ENCODE results near the gene DHDH.
"Not testable (repeated sequence)": the region's sequence is repeated elsewhere in the genome, so short reads cannot be mapped to it uniquely, and the experiment has no call there.

Gene DHDH

GRCh38 chr19:48918071-48918470 is 15.4 kb upstream of the DHDH start:
- no peak for DNase-seq

- DNase-seq = no peak
Observed at GRCh38 chr19:48918801-48919247, 14.7 kb upstream of the DHDH start.

GRCh38 chr19:48919271-48919670 is 14.2 kb upstream of the DHDH start:
- DNase-seq = not testable (repeated sequence)

GRCh38 chr19:48920949-48921348 is 12.6 kb upstream of the DHDH start:
- no peak for DNase-seq

GRCh38 chr19:48921721-48922500 is 11.6 kb upstream of the DHDH start:
- DNase-seq = no peak

GRCh38 chr19:48922548-48923490 is 10.7 kb upstream of the DHDH start:
- no peak for DNase-seq

- no peak for DNase-seq
Observed at GRCh38 chr19:48925240-48925843, 8.2 kb upstream of the DHDH start.

- DNase-seq = not testable (repeated sequence)
Observed at GRCh38 chr19:48925890-48926289, 7.6 kb upstream of the DHDH start.

GRCh38 chr19:48926909-48927308 is 6.6 kb upstream of the DHDH start:
- DNase-seq = no peak

- DNase-seq = not testable (repeated sequence)
Observed at GRCh38 chr19:48927692-48928091, 5.8 kb upstream of the DHDH start.

GRCh38 chr19:48928164-48929025 is 5.1 kb upstream of the DHDH start:
- DNase-seq = no peak

GRCh38 chr19:48934837-48935236 is 1.3 kb downstream of the DHDH start:
- DNase-seq = no peak

- DNase-seq = no peak
Observed at GRCh38 chr19:48935864-48936263, 2.4 kb downstream of the DHDH start.

GRCh38 chr19:48938256-48938655 is 4.8 kb downstream of the DHDH start:
- no peak for DNase-seq

- no peak for DNase-seq
Observed at GRCh38 chr19:48940902-48941301, 7.4 kb downstream of the DHDH start.

- no peak for DNase-seq
Observed at GRCh38 chr19:48943081-48943480, 9.6 kb downstream of the DHDH start.

GRCh38 chr19:48945415-48945814 is 11.9 kb downstream of the DHDH start:
- no peak for DNase-seq

- DNase-seq = no peak
Observed at GRCh38 chr19:48945817-48946216, 12.3 kb downstream of the DHDH start.

GRCh38 chr19:48946463-48947257 is 13.2 kb downstream of the DHDH start:
- DNase-seq = no peak

GRCh38 chr19:48947258-48947542 is 13.7 kb downstream of the DHDH start:
- DNase-seq = no peak

- no peak for DNase-seq
Observed at GRCh38 chr19:48950159-48950558, 16.7 kb downstream of the DHDH start.
